ENCODE results near the gene TEX14.
A peak's percentile ranks its signal among the peaks of the same experiment; 100 is the strongest.

The TEX14 gene

GRCh38 chr17:58648236-58648635 is 43.6 kb downstream of the TEX14 start:
- DNase-seq, result no peak

GRCh38 chr17:58643147-58643546 is 48.7 kb downstream of the TEX14 start:
- DNase-seq, result no peak

- no peak for DNase-seq
Measured at GRCh38 chr17:58641887-58642311, 49.9 kb downstream of the TEX14 start.

GRCh38 chr17:58640202-58640601 is 51.6 kb downstream of the TEX14 start:
- no peak for DNase-seq

- DNase-seq, result no peak
Measured at GRCh38 chr17:58639681-58640080, 52.2 kb downstream of the TEX14 start.

GRCh38 chr17:58637011-58637570 is 54.8 kb downstream of the TEX14 start:
- DNase-seq, result no peak

GRCh38 chr17:58632324-58633314 is 59.2 kb downstream of the TEX14 start:
- DNase-seq, result no peak

GRCh38 chr17:58631523-58632323 is 60.1 kb downstream of the TEX14 start:
- DNase-seq, result peak; percentile 77

- peak; percentile 50 for DNase-seq
Measured at GRCh38 chr17:58630883-58631522, 60.8 kb downstream of the TEX14 start.

GRCh38 chr17:58626905-58627304 is 64.9 kb downstream of the TEX14 start:
- no peak for DNase-seq

GRCh38 chr17:58624751-58625150 is 67.1 kb downstream of the TEX14 start:
- no peak for DNase-seq

GRCh38 chr17:58621174-58621573 is 70.7 kb downstream of the TEX14 start:
- no peak for DNase-seq

GRCh38 chr17:58618336-58618735 is 73.5 kb downstream of the TEX14 start:
- DNase-seq, result no peak

GRCh38 chr17:58617563-58617962 is 74.3 kb downstream of the TEX14 start:
- DNase-seq, result no peak

GRCh38 chr17:58615768-58616659 is 75.8 kb downstream of the TEX14 start:
- no peak for DNase-seq

- no peak for DNase-seq
Measured at GRCh38 chr17:58614859-58615459, 76.9 kb downstream of the TEX14 start.

- DNase-seq, result no peak
Measured at GRCh38 chr17:58611331-58611730, 80.5 kb downstream of the TEX14 start.

GRCh38 chr17:58606934-58607333 is 84.9 kb downstream of the TEX14 start:
- DNase-seq, result no peak

- DNase-seq, result no peak
Measured at GRCh38 chr17:58605986-58606385, 85.9 kb downstream of the TEX14 start.

GRCh38 chr17:58605470-58605869 is 86.4 kb downstream of the TEX14 start:
- no peak for DNase-seq

- no peak for DNase-seq
Measured at GRCh38 chr17:58601976-58602375, 89.9 kb downstream of the TEX14 start.

Measured in GOT3 (cell line).